Pancreas (tissue), 10 donors: ENCODE measurements around the gene WNT3A. TPM values are rescaled to one million over a fixed set of nuclear protein-coding genes. Genes with fewer than 3 reads are reported as not detected.

Experiments used
- ATAC-seq, 4 donors: fragments of 200-7000 bp; cut with Tn5 transposase; one replicate each; pipeline versions ENCODE4 v1.8.0 to v1.9.1; 2020; ENCODE audit warnings: mild to moderate bottlenecking in 4 of 4, moderate library complexity in 4 of 4
- DNase-seq, 6 donors: peaks; one replicate each; pipeline ENCODE4 v3.0.0-alpha.2; 2020
- FAIRE-seq: peaks from 2 replicates; lab custom pipeline; 2012; peaks lifted over from hg19 to GRCh38; lab: Jason Lieb, UNC
- H3K27ac ChIP-seq, 4 donors: fragments of 200-600 bp; sonication (generic); 1 replicate in 3 of 4; 2 replicates in 1 of 4; pipeline versions ENCODE4 v1.5.0 to v1.8.0; 2020
- H3K27me3 ChIP-seq, 4 donors: fragments of 200-600 bp; one replicate each; pipeline ENCODE4 v1.8.0; 2021
- H3K36me3 ChIP-seq, 3 donors: fragments of 200-600 bp; sonication (generic) in 1 of 3; one replicate each; pipeline versions ENCODE4 v1.5.0 to v1.8.0; 2020 to 2021
- H3K4me1 ChIP-seq, 3 donors: fragments of 200-600 bp; one replicate each; pipeline ENCODE4 v1.8.0; 2021
- H3K4me3 ChIP-seq, 4 donors: fragments of 200-600 bp; sonication (generic) in 2 of 4; one replicate each; pipeline versions ENCODE4 v1.5.0 to v1.8.0; 2020 to 2021
- H3K9me3 ChIP-seq, 4 donors: fragments of 200-600 bp; one replicate each; pipeline ENCODE4 v1.8.0; 2021
- WGBS, 2 donors: extraction: QIAGEN DNeasy Blood & Tissue Kit; methylation state at CpG; one replicate each; pipeline ENCODE4 v1.1.7; 2013; 5-methylcytosine and 5-hydroxymethylcytosine counted together
- intact Hi-C, 3 donors: fragments of 100-400 bp; cut with DNase I; formaldehyde crosslinking; loops; one replicate each; pipeline versions ENCODE4 v1.11.1 to v1.14.2; 2022
- polyA plus RNA-seq, 2 donors: library from polyadenylated mRNA; stranded (reverse); fragments of 200-250 nt; gene quantifications; one replicate each; pipeline ENCODE4 v1.2.3, GENCODE V29; 2013
- total RNA-seq, 6 donors: library from RNA; stranded (reverse); fragmentation: NEBNext Ultra II Directional in 4 of 6; extraction: Animal tissue kit (Norgen Biotek cat#: 25700) in 4 of 6; gene quantifications; one replicate each; pipeline versions ENCODE4 v1.2.1 to v1.2.4, GENCODE V29; 2021 to 2023
- TF ChIP-seq, protein P1 (sequence below), 4 donors: fragments of 200-600 bp; sonication (generic) in 3 of 4; IDR thresholded peaks; one replicate each; pipeline versions ENCODE4 v1.5.0 to v1.8.0; 2021; ENCODE audit warnings: antibody characterized with exemption in 4 of 4
- donor health status: healthy with polysubstance abuse.
- donor health status: DM: no; HTN: no; CAD: no; lungs with moderate emphysema.
- donor health status: DM: no; HTN: no; CAD: no.
- donor health status: control.
- donor health status: control.
- donor health status: Bipolar disorder and iron deficiency.
- donor health status: DM: yes; HTN: yes; CAD: no.
- donor health status: DM: no; HTN: no; CAD: no.
- donor health status: DM: no; HTN: no; CAD: no.
- donor health status: DM: yes; HTN: yes; CAD: no.

The WNT3A gene
- total and polyA plus RNA-seq, 8 donors, result 0.08 TPM; not detected in 7

- Histone ChIP-seq H3K4me1 (peaks cover 0 to 2% (median 0%) of the 10 kb centered on the region in 3 donors), H3K27me3 (no peaks in the 10 kb centered on the region), H3K9me3 (no peaks in the 10 kb centered on the region), H3K4me3 (peak overlapping the region in 2 of 4 donors; percentile 20 to 31), H3K27ac (no peak overlapping the region), H3K36me3 (no peaks in the 10 kb centered on the region)
- 10% methylated on average over 80 of the region's 80 CpGs for WGBS, 2 donors
- TF ChIP-seq, protein P1, sequence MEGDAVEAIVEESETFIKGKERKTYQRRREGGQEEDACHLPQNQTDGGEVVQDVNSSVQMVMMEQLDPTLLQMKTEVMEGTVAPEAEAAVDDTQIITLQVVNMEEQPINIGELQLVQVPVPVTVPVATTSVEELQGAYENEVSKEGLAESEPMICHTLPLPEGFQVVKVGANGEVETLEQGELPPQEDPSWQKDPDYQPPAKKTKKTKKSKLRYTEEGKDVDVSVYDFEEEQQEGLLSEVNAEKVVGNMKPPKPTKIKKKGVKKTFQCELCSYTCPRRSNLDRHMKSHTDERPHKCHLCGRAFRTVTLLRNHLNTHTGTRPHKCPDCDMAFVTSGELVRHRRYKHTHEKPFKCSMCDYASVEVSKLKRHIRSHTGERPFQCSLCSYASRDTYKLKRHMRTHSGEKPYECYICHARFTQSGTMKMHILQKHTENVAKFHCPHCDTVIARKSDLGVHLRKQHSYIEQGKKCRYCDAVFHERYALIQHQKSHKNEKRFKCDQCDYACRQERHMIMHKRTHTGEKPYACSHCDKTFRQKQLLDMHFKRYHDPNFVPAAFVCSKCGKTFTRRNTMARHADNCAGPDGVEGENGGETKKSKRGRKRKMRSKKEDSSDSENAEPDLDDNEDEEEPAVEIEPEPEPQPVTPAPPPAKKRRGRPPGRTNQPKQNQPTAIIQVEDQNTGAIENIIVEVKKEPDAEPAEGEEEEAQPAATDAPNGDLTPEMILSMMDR (IDR thresholded peaks at IDR 0.05), result no peak
- intact Hi-C loops, result no loop called here
- ATAC-seq, result peak; percentile 63 to 93 (median 83)
- DNase-seq, result peak in 3 of 6 donors; percentile 14 to 67 (median 48)
- no peak for FAIRE-seq
These were observed 30.9 kb downstream of the WNT3A start for GRCh38 chr1:228037401-228038386.

DNA sequence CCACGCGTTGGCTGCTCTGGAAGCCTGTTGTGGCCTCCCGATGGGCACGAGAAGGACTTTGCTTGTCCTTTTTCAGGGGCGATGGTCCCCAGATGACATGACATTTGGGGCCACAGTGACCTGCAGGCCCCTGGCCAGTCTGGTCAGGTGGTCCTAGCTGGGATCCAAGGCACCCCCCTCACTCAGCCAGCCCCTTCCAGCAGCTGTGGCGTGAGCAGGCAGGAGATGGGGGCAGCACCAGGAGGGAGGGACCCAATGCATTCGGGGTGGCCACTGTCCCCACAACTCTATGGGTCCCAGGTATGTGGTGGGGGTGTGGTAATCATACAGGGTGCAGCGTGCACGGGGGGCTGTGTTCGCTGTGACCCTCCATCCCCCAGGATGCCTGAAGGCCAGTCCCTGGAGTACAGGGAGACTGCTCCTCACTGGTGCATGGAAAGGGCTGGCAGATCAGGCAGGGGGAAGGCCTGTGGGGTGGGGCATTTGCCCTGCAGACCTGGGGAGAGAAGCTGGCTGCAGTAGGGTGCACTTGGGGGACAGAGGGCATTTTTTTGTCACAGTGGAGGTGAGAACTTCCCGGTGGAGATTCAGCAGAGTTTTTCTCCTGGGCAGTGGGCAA, 31.7 kb downstream of the WNT3A start:
- Histone ChIP-seq H3K36me3 (no peaks in the 10 kb centered on the region), H3K27me3 (no peaks in the 10 kb centered on the region), H3K4me3 (no peak overlapping the region), H3K9me3 (no peaks in the 10 kb centered on the region), H3K27ac (no peak overlapping the region), H3K4me1 (peaks cover 0 to 2% (median 0%) of the 10 kb centered on the region in 3 donors)
- DNase-seq (peak in 2 of 6 donors; percentile 39 to 42), ATAC-seq (no peak), FAIRE-seq (no peak)
- intact Hi-C loops, result no loop called here
- WGBS, 2 donors, result 81 to 87% methylated on average over 10 to 11 of the region's 11 CpGs
- TF ChIP-seq, protein P1 (IDR thresholded peaks at IDR 0.05), result no peak

GRCh38 chr1:228039006-228039903, 32.5 kb downstream of the WNT3A start:
- no peaks in the 10 kb centered on the region for H3K9me3 ChIP-seq
- H3K36me3 ChIP-seq, result no peaks in the 10 kb centered on the region
- intact Hi-C loops, result no loop called here
- TF ChIP-seq, protein P1 (IDR thresholded peaks at IDR 0.05), result no peak
- DNase-seq (peak in 2 of 6 donors; percentile 38 to 50), FAIRE-seq (no peak), ATAC-seq (no peak)
- no peak overlapping the region for H3K4me3 ChIP-seq
- no peak overlapping the region for H3K27ac ChIP-seq
- peaks cover 0 to 2% (median 0%) of the 10 kb centered on the region in 3 donors for H3K4me1 ChIP-seq
- 69 to 77% methylated on average over 8 of the region's 8 CpGs for WGBS, 2 donors
- H3K27me3 ChIP-seq, result no peaks in the 10 kb centered on the region

DNA sequence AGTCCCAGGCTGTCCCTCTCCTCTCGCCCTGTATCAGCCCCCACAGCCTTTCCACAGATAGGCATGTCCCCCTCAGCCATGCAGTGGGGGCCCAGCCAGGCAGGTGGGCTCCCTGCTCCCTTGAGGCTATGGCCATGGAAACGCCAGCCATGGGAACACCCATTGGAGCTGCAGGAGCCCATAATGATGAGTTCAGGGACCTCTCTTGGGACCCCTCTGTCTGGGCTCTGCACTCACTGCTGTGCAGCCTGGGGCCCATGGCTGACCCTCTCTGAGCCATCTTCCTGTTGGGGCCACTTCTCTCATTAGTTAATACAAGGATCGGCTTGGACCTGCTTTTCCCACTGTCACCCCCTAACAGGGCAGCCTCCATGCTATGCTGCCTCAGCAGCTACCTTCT, 33.2 kb downstream of the WNT3A start:
- no peak for FAIRE-seq
- H3K27me3 ChIP-seq, result no peaks in the 10 kb centered on the region
- H3K36me3 ChIP-seq, result no peaks in the 10 kb centered on the region
- DNase-seq, result peak in 2 of 6 donors; percentile 10 to 26
- intact Hi-C loops, result no loop called here
- H3K4me1 ChIP-seq, result peaks cover 0 to 2% (median 0%) of the 10 kb centered on the region in 3 donors
- H3K9me3 ChIP-seq, result no peaks in the 10 kb centered on the region
- no peak for ATAC-seq
- H3K27ac ChIP-seq, result no peak overlapping the region
- TF ChIP-seq, protein P1 (IDR thresholded peaks at IDR 0.05), result no peak
- H3K4me3 ChIP-seq, result no peak overlapping the region
- WGBS, 2 donors, result 70 to 80% methylated on average over 3 of the region's 3 CpGs
